Caco-2 (cell line): ENCODE results near the gene ALPL. TPM values are rescaled to one million over a fixed set of nuclear protein-coding genes. Genes with fewer than 3 reads are reported as not detected.

Source experiments
- BruUV-seq: library from RNA; stranded (reverse); fragments of 400-500 nt; replicated peaks from 2 replicates; lab custom pipeline; 2021; lab: Mats Ljungman, UMichigan
- CTCF ChIA-PET: fragments of 300-600 bp; sonication (Branson Sonifier 250); formaldehyde crosslinking; loops from one replicate; lab custom pipeline; 2022; ENCODE audit warnings: antibody characterized with exemption; lab: Charles Lee
- POLR2A ChIA-PET: fragments of 300-600 bp; sonication (Branson Sonifier 250); formaldehyde crosslinking; loops from one replicate; lab custom pipeline; 2022; ENCODE audit warnings: antibody characterized with exemption; lab: Charles Lee
- DNase-seq, 2 experiments: peaks; one replicate each; pipeline versions ENCODE4 v3.0.0 to v3.0.0-alpha.2; 2020 to 2022
- H3K27me3 ChIP-seq: replicated peaks from 2 replicates; pipeline ENCODE4 v1.6.0; 2011; ENCODE audit warnings: low read length; ENCODE audit not compliant: control insufficient read depth, insufficient read depth
- H3K36me3 ChIP-seq: 2 replicates; pipeline ENCODE4 v1.5.1; 2011; ENCODE audit warnings: low read length; ENCODE audit not compliant: control insufficient read depth, insufficient read depth
- H3K4me1 ChIP-seq: fragments of 250-450 bp; sonication (Bioruptor Pico); 2 replicates; pipeline ENCODE4 v1.5.1; 2020; ENCODE audit warnings: mild to moderate bottlenecking
- H3K4me3 ChIP-seq: 2 replicates; pipeline ENCODE4 v1.5.1; 2011; ENCODE audit warnings: low read depth, mild to moderate bottlenecking, control low read depth, low read length
- H3K9me3 ChIP-seq: fragments of 250-450 bp; sonication (Bioruptor Pico); 2 replicates; pipeline ENCODE4 v1.5.1; 2020; ENCODE audit warnings: mild to moderate bottlenecking, moderate library complexity
- H3K27ac Mint-ChIP-seq: one replicate; pipeline ENCODE4 v1.8.0; 2022; ENCODE audit warnings: mixed read lengths; ENCODE audit not compliant: unreplicated experiment
- H3K27me3 Mint-ChIP-seq: one replicate; pipeline ENCODE4 v1.8.0; 2022; ENCODE audit warnings: mixed read lengths; ENCODE audit not compliant: insufficient read depth, unreplicated experiment
- H3K36me3 Mint-ChIP-seq: one replicate; pipeline ENCODE4 v1.8.0; 2022; ENCODE audit warnings: mild to moderate bottlenecking, mixed read lengths; ENCODE audit not compliant: insufficient read depth, unreplicated experiment
- H3K4me1 Mint-ChIP-seq: one replicate; pipeline ENCODE4 v1.8.0; 2022; ENCODE audit warnings: low read depth, mixed read lengths; ENCODE audit not compliant: unreplicated experiment
- H3K4me3 Mint-ChIP-seq: one replicate; pipeline ENCODE4 v1.8.0; 2022; ENCODE audit warnings: mild to moderate bottlenecking, moderate library complexity, mixed read lengths; ENCODE audit not compliant: unreplicated experiment
- H3K9me3 Mint-ChIP-seq: one replicate; pipeline ENCODE4 v1.8.0; 2022; ENCODE audit warnings: mixed read lengths; ENCODE audit not compliant: unreplicated experiment
- intact Hi-C: fragments of 100-400 bp; cut with micrococcal nuclease; formaldehyde crosslinking; loops from one replicate; pipeline ENCODE4 v1.10.0; 2022; ENCODE audit not compliant: unreplicated experiment
- total RNA-seq: library from RNA; stranded (reverse); gene quantifications from 2 replicates; pipeline ENCODE4 v1.2.3, GENCODE V29; 2022
- TF ChIP-seq, protein P1 (sequence below), 2 experiments: fragments of 200-600 bp in 1 of 2; IDR thresholded peaks; 1 replicate in 1 of 2; 2 replicates in 1 of 2; pipeline versions ENCODE4 v1.5.1 to v1.8.0; 2011 to 2022; ENCODE audit warnings: antibody characterized with exemption in 1 of 2, control low read depth in 1 of 2, inconsistent platforms in 1 of 2, low read depth in 1 of 2, low read length in 1 of 2, mild to moderate bottlenecking in 1 of 2, moderate library complexity in 1 of 2; ENCODE audit not compliant: insufficient read depth in 1 of 2, severe bottlenecking in 1 of 2, unreplicated experiment in 1 of 2

ALPL gene
- total RNA-seq, 1 experiment from 2014 or later = 0.79 TPM

DNA sequence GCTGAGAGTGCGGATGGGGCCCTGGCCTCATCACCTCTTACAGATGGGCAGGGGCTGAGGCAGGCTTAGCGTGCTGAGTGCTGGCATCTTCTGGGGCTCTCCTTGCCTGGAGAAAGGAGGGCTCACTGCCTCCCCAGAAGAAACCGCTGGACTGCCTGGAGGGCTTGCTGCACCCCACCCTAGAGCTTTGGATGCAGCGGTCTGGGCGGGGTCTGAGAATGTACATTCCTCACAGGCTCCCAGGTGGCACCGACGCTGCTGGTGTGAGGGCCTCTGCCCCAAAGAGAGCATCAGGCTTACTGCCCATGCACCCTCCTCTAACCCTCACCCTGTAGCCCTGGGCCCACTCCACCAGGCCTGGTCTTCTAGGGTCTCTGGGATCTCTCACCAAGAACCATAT, 108.8 kb downstream of the ALPL start:
- CTCF ChIA-PET = no interaction called here
- no peak for DNase-seq

DNA sequence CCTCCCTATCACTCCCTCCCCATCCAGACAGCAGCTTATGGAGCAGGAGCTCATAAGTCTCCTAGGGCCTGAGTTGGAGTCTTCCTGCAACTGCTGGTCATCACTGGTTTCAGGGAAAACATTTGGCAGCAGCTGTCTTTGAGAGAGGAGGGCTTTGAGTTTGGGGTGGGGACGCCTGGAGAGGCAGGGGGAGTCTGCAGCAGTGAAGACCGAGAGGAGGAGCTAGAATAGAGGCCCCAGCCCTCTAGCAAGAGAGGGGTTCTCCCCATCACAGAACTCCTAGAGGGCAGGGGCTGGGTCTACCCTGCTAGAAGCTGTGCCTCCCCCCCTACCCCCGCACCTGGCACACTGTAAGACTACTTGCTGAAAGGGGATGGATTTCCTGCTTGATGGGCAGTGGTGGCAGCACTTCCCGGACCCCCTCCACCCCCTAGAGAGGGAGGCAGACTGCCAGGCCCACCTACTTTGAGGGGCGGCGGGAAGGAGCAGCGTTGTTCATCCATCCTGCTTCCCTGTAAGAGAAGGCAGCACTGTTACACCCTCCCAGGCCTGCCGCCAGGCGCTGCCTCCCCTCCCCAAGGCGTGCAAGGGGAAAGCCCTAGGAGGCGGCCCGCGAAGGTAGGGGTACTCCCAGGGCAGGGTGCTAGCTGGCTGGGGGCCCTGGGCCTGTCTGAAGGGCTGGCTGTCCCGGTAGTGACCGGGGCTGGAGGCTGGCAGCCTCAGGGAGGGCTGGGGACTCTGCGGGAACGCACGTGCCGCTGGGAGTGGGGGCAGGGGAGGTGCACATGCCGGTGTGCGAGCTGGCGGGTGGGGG, 109.5 kb downstream of the ALPL start:
- Mint-ChIP-seq H3K4me3 (no peak overlapping the region), H3K9me3 (no peaks in the 10 kb centered on the region), H3K36me3 (no peaks in the 10 kb centered on the region), H3K4me1 (peaks cover 16% of the 10 kb centered on the region), H3K27me3 (no peaks in the 10 kb centered on the region), H3K27ac (no peak overlapping the region)
- Histone ChIP-seq H3K4me3 (no peak overlapping the region), H3K4me1 (peaks cover 22% of the 10 kb centered on the region), H3K27me3 (no peaks in the 10 kb centered on the region), H3K9me3 (no peaks in the 10 kb centered on the region), H3K36me3 (no peaks in the 10 kb centered on the region)
- ChIA-PET POLR2A (interaction anchor here (0.6 kb wide), 1 partner anchor 471 kb away, joined by 3 read pairs; no protein-coding TSS in a partner anchor), CTCF (no interaction called here)
- TF ChIP-seq, protein P1, sequence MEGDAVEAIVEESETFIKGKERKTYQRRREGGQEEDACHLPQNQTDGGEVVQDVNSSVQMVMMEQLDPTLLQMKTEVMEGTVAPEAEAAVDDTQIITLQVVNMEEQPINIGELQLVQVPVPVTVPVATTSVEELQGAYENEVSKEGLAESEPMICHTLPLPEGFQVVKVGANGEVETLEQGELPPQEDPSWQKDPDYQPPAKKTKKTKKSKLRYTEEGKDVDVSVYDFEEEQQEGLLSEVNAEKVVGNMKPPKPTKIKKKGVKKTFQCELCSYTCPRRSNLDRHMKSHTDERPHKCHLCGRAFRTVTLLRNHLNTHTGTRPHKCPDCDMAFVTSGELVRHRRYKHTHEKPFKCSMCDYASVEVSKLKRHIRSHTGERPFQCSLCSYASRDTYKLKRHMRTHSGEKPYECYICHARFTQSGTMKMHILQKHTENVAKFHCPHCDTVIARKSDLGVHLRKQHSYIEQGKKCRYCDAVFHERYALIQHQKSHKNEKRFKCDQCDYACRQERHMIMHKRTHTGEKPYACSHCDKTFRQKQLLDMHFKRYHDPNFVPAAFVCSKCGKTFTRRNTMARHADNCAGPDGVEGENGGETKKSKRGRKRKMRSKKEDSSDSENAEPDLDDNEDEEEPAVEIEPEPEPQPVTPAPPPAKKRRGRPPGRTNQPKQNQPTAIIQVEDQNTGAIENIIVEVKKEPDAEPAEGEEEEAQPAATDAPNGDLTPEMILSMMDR (IDR thresholded peaks at IDR 0.05; ENCODE audit: insufficient read depth in 1 of 2, low read depth in 1 of 2, low read length in 1 of 2, severe bottlenecking in 1 of 2, unreplicated experiment in 1 of 2) = no peak
- no TSS peak for BruUV-seq
- no peak for DNase-seq
- intact Hi-C loops = no loop called here

More for the DNA sequence above, 108.8 kb downstream of the ALPL start:
- peaks cover 15% of the 10 kb centered on the region for H3K4me1 ChIP-seq
- POLR2A ChIA-PET = no interaction called here
- intact Hi-C loops = no loop called here
- no peaks in the 10 kb centered on the region for H3K36me3 ChIP-seq
- H3K27me3 ChIP-seq = no peaks in the 10 kb centered on the region
- H3K27ac Mint-ChIP-seq = no peak overlapping the region
- no peaks in the 10 kb centered on the region for H3K9me3 ChIP-seq
- H3K36me3 Mint-ChIP-seq = no peaks in the 10 kb centered on the region
- H3K4me1 Mint-ChIP-seq = peaks cover 10% of the 10 kb centered on the region
- no peak overlapping the region for H3K4me3 ChIP-seq
- TF ChIP-seq, protein P1 (IDR thresholded peaks at IDR 0.05; ENCODE audit: insufficient read depth in 1 of 2, low read depth in 1 of 2, low read length in 1 of 2, severe bottlenecking in 1 of 2, unreplicated experiment in 1 of 2) = no peak
- H3K4me3 Mint-ChIP-seq = no peak overlapping the region
- no peaks in the 10 kb centered on the region for H3K9me3 Mint-ChIP-seq
- BruUV-seq = no TSS peak
- H3K27me3 Mint-ChIP-seq = no peaks in the 10 kb centered on the region

DNA sequence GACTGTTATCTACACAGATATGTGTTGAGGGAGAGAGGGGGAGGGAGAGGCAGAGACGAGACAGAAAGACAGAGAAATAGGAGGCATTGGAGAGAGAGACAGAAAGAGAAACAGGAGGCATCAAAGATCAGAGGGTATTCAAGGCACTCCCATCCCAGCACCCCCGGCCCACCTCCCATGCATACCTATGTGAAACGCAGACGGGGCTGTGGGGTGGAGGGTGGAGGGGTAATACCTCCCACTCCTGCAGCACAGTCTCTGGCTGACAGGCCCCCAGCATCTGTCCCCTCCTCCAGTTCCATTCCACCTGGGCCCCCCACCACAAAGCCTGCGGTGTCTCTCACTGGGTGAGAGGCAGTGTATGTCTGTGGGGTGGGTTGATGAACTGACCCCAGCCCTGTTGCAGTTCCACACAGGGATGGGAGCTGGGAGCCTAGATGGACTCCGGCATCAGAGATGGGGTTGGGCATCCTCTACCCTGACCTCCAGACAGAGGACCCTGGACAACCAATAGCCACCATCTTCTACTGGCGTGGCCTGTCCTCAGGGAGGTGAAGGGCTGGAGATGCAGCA, 110.2 kb downstream of the ALPL start:
- Mint-ChIP-seq H3K27ac (no peak overlapping the region), H3K4me1 (peaks cover 21% of the 10 kb centered on the region), H3K27me3 (no peaks in the 10 kb centered on the region), H3K9me3 (no peaks in the 10 kb centered on the region), H3K4me3 (no peak overlapping the region), H3K36me3 (no peaks in the 10 kb centered on the region)
- peaks cover 23% of the 10 kb centered on the region for H3K4me1 ChIP-seq
- BruUV-seq = no TSS peak
- no peaks in the 10 kb centered on the region for H3K36me3 ChIP-seq
- TF ChIP-seq, protein P1 (IDR thresholded peaks at IDR 0.05; ENCODE audit: insufficient read depth in 1 of 2, low read depth in 1 of 2, low read length in 1 of 2, severe bottlenecking in 1 of 2, unreplicated experiment in 1 of 2) = no peak
- POLR2A ChIA-PET = no interaction called here
- DNase-seq = no peak
- no peak overlapping the region for H3K4me3 ChIP-seq
- intact Hi-C loops = no loop called here
- CTCF ChIA-PET = no interaction called here
- no peaks in the 10 kb centered on the region for H3K9me3 ChIP-seq
- no peaks in the 10 kb centered on the region for H3K27me3 ChIP-seq
